Gastrocnemius medialis (tissue), 4 donors: Measurements from ENCODE around the gene KPRP.

Experiments
- CTCF ChIP-seq, 5 experiments: fragments of 450-650 bp in 3 of 5; fragments of 200-600 bp in 2 of 5; sonication (generic) in 2 of 5; IDR thresholded peaks in 4 of 5; conservative IDR thresholded peaks in 1 of 5; 1 replicate in 4 of 5; 2 replicates in 1 of 5; pipeline ENCODE4 v1.5.1; 2016 to 2019; ENCODE audit warnings: antibody characterized with exemption in 5 of 5, mild to moderate bottlenecking in 3 of 5, moderate library complexity in 3 of 5
- POLR2A ChIP-seq, 2 donors: fragments of 450-650 bp; IDR thresholded peaks; one replicate each; pipeline ENCODE4 v1.6.1; 2017; ENCODE audit warnings: antibody characterized with exemption in 2 of 2, mild to moderate bottlenecking in 2 of 2, moderate library complexity in 2 of 2

GRCh38 chr1:152753586-152753985 lies 4.2 kb upstream of the KPRP start:
- TF ChIP-seq POLR2A (IDR thresholded peaks at IDR 0.05), result no peak
- no peak for TF ChIP-seq CTCF (IDR thresholded peaks at IDR 0.05 in 4 of 5, conservative IDR thresholded peaks at IDR 0.05 in 1 of 5)
